Astrocyte of the spinal cord (primary cell): ENCODE measurements around the gene MLPH.

ENCODE experiments used
- DNase-seq: peaks from one replicate; pipeline ENCODE4 v3.0.0; 2011; ENCODE audit warnings: low read depth, low spot score
- H3K4me3 ChIP-seq: 2 replicates; pipeline ENCODE4 v1.5.1; 2011; ENCODE audit warnings: low read depth, mild to moderate bottlenecking, low read length, moderate library complexity
- CTCF ChIP-seq: IDR thresholded peaks from 2 replicates; pipeline ENCODE4 v1.5.1; 2012; ENCODE audit warnings: low read depth, mild to moderate bottlenecking, low read length, inconsistent platforms
- in situ Hi-C: cut with HindIII; loops from 2 replicates; pipeline ENCODE4 v1.10.0; 2017; ENCODE audit warnings: low sequenced_read_pairs

MLPH gene

GRCh38 chr2:237569896-237570295 is 82.8 kb downstream of the MLPH start:
- H3K4me3 ChIP-seq: no peak overlapping the region
- no peak for TF ChIP-seq CTCF
- DNase-seq: no peak
- in situ Hi-C loops: no loop called here

- no peak for TF ChIP-seq CTCF
- no peak for DNase-seq
- in situ Hi-C loops: no loop called here
- H3K4me3 ChIP-seq: no peak overlapping the region
These were observed 83.8 kb downstream of the MLPH start for GRCh38 chr2:237570776-237571335.

GRCh38 chr2:237571551-237571950 is 84.5 kb downstream of the MLPH start:
- in situ Hi-C loops: no loop called here
- no peak for TF ChIP-seq CTCF
- DNase-seq: no peak
- H3K4me3 ChIP-seq: no peak overlapping the region

- TF ChIP-seq CTCF: peak; percentile 77
- in situ Hi-C loops: no loop called here
- DNase-seq: peak; percentile 79
- H3K4me3 ChIP-seq: no peak overlapping the region
These were observed 85.1 kb downstream of the MLPH start for GRCh38 chr2:237572021-237572741.

- H3K4me3 ChIP-seq: no peak overlapping the region
- DNase-seq: no peak
- in situ Hi-C loops: no loop called here
- TF ChIP-seq CTCF: no peak
These were observed 85.7 kb downstream of the MLPH start for GRCh38 chr2:237572742-237573101.

GRCh38 chr2:237573721-237574415 is 86.8 kb downstream of the MLPH start:
- in situ Hi-C loops: no loop called here
- H3K4me3 ChIP-seq: no peak overlapping the region
- DNase-seq: no peak
- no peak for TF ChIP-seq CTCF
